ENCODE measurements around the gene SBNO2. TPM values are rescaled to one million over a fixed set of nuclear protein-coding genes. Genes with fewer than 3 reads are reported as not detected.
A peak's percentile ranks its signal among the peaks of the same experiment; 100 is the strongest.

The SBNO2 gene
- polyA plus RNA-seq, 3 donors: 0.71 to 75.0 (median 2.6) TPM

GRCh38 chr19:1082928-1083816 lies 90.9 kb downstream of the SBNO2 start:
- H3K4me1 Mint-ChIP-seq: peaks cover 49% of the 10 kb centered on the region
- intact Hi-C loops (cut with micrococcal nuclease): no loop called here
- H2AFZ ChIP-seq (ENCODE audit: insufficient read depth, low read depth, low read length, poor library complexity, severe bottlenecking): no peak overlapping the region

More at GRCh38 chr19:1082928-1083816, 90.9 kb downstream of the SBNO2 start:
- Mint-ChIP-seq H3K36me3 (peaks cover 52 to 85% of the 10 kb centered on the region in 2 donors), H3K27me3 (ENCODE audit: low read depth in 3 of 3) (peaks cover 0 to 5% (median 0%) of the 10 kb centered on the region in 3 donors), H3K27ac (peak overlapping the region in 3 of 7 donors; percentile 32 to 43 (median 37)), H3K9me3 (no peaks in the 10 kb centered on the region), H3K4me3 (no peak overlapping the region)
- Histone ChIP-seq H3K9ac (ENCODE audit: insufficient read depth, low read length, poor library complexity, severe bottlenecking) (no peak overlapping the region), H3K79me2 (ENCODE audit: insufficient read depth, low read length) (peaks cover 79% of the 10 kb centered on the region), H3K4me2 (replicated peaks; ENCODE audit: extremely low read depth, low read length, poor library complexity, severe bottlenecking) (no peak overlapping the region), H3K4me1 (ENCODE audit: control insufficient read depth in 1 of 2, insufficient read depth in 2 of 2, low read length in 2 of 2) (peaks cover 51 to 79% of the 10 kb centered on the region in 2 donors), H3K9me3 (replicated peaks in 1 of 2; ENCODE audit: control insufficient read depth in 1 of 2, insufficient read depth in 1 of 2, low read length in 2 of 2) (no peaks in the 10 kb centered on the region), H3K27me3 (ENCODE audit: control insufficient read depth in 2 of 2, insufficient read depth in 2 of 2, low read length in 2 of 2) (no peaks in the 10 kb centered on the region), H3K36me3 (replicated peaks in 1 of 2; ENCODE audit: control insufficient read depth in 1 of 2, insufficient read depth in 2 of 2, low read length in 2 of 2) (peaks cover 81 to 82% of the 10 kb centered on the region in 2 donors), H3K4me3 (replicated peaks in 1 of 3; ENCODE audit: low read depth in 2 of 3, low read length in 3 of 3) (no peak overlapping the region), H4K20me1 (ENCODE audit: insufficient read depth, low read length) (peaks cover 100% of the 10 kb centered on the region), H3K27ac (ENCODE audit: low read depth in 1 of 2, low read length in 2 of 2) (peak overlapping the region in 1 of 2 donors; percentile 51)
- 87% methylated on average over 50 of the region's 59 CpGs for WGBS (ENCODE audit: insufficient coverage)
- no peak for DNase-seq
- TF ChIP-seq CTCF (IDR thresholded peaks at IDR 0.05): no peak
